Tibial artery (tissue), 4 donors: ENCODE results near the gene SNTG2.
"Not testable (repeated sequence)": the region's sequence is repeated elsewhere in the genome, so short reads cannot be mapped to it uniquely, and the experiment has no call there.

ENCODE experiments used
- DNase-seq, 2 donors: peaks; one replicate each; pipeline ENCODE4 v3.0.0-alpha.2; 2019
- H3K27ac ChIP-seq, 2 donors: fragments of 200-600 bp; sonication (generic) in 1 of 2; 1 replicate in 1 of 2; 2 replicates in 1 of 2; pipeline ENCODE4 v1.5.1; 2018 to 2019; ENCODE audit warnings: mild to moderate bottlenecking in 1 of 2
- H3K27me3 ChIP-seq, 2 donors: fragments of 200-600 bp; sonication (generic) in 1 of 2; one replicate each; pipeline versions ENCODE4 v1.5.1 to v1.6.0; 2016 to 2019
- H3K36me3 ChIP-seq, 3 donors: fragments of 200-600 bp; sonication (generic) in 2 of 3; one replicate each; pipeline ENCODE4 v1.5.1; 2016 to 2019; ENCODE audit warnings: mild to moderate bottlenecking in 2 of 3
- H3K4me1 ChIP-seq, 4 donors: fragments of 200-600 bp; sonication (generic) in 2 of 4; 1 replicate in 3 of 4; 2 replicates in 1 of 4; pipeline ENCODE4 v1.5.1; 2016 to 2019
- H3K4me3 ChIP-seq, 2 donors: fragments of 200-600 bp; sonication (generic) in 1 of 2; 1 replicate in 1 of 2; 2 replicates in 1 of 2; pipeline ENCODE4 v1.5.1; 2018 to 2019; ENCODE audit warnings: mild to moderate bottlenecking in 2 of 2
- H3K9me3 ChIP-seq, 3 donors: fragments of 200-600 bp; sonication (generic) in 1 of 3; one replicate each; pipeline ENCODE4 v1.5.1; 2016 to 2019
- CTCF ChIP-seq, 2 experiments: fragments of 200-600 bp in 1 of 2; fragments of 450-650 bp in 1 of 2; IDR thresholded peaks; one replicate each; pipeline ENCODE4 v1.5.1; 2017 to 2019; ENCODE audit warnings: antibody characterized with exemption in 2 of 2, mild to moderate bottlenecking in 1 of 2, moderate library complexity in 1 of 2
- intact Hi-C: fragments of 100-400 bp; cut with DNase I; formaldehyde crosslinking; loops from one replicate; pipeline ENCODE4 v1.15.0; 2023; ENCODE audit warnings: low total_unique reads

The SNTG2 gene

DNA sequence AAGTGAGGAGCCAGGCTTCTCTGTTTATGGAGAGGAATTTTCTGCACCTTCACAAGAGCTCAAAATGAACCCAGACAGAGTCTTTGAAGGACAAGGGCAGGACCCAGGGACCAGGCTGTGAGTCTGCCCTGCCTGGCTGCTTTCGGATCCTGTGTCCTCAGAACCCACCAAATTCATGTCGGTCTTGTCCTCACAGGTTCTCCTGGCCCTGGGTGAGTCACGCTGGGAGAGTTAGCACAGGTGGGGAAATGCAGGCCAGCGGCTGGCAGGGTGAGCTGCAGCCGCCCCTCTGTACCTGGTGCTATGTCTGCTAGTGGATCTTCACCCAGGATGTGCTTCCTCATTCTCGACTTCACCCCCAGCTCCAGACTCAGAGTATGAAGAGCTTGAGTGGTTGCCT, 426.8 kb downstream of the SNTG2 start:
- Histone ChIP-seq H3K4me1 (no peaks in the 10 kb centered on the region), H3K27me3 (peaks cover 0 to 3% of the 10 kb centered on the region in 2 donors), H3K4me3 (no peak overlapping the region), H3K36me3 (no peaks in the 10 kb centered on the region), H3K9me3 (no peaks in the 10 kb centered on the region), H3K27ac (no peak overlapping the region)
- no peak for TF ChIP-seq CTCF (IDR thresholded peaks at IDR 0.05)
- intact Hi-C loops: no loop called here
- no peak for DNase-seq

DNA sequence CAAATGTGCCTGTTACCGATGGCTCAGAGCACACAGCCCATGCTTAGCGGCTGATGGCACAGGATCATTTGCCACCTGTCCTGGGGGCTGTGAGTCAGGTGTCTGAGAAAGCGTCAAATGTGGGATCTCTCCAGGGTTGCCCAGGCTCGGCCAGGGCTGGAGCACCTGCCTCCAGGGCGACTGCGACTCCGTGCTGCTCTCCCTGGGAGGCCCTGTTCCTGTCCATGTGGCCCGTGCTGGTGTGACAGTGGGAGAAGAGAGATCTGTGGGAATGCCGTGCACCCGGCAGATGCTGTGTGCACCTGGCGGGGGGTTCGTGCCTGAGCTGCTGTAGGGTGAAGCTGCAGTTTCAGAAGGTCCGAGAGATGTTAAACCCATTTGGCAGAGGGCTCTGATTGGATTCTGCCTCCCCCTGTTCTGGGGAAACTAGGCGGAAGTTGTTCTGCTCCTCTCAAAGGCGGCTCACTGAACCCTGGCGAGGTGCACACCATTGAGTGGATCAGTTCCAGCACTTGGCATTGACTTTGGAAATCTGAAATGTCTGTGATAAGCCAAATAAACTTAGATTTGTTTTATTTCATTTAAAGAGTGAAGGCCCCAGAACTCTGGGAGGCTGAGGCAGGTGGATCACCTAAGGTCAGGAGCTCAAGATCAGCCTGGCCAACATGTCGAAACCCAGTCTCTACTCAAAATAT, 428.0 kb downstream of the SNTG2 start:
- H3K27ac ChIP-seq: no peak overlapping the region
- peaks cover 0 to 3% of the 10 kb centered on the region in 2 donors for H3K27me3 ChIP-seq
- H3K4me3 ChIP-seq: no peak overlapping the region
- H3K9me3 ChIP-seq: no peaks in the 10 kb centered on the region
- no peak for DNase-seq
- intact Hi-C loops: no loop called here
- H3K36me3 ChIP-seq: no peaks in the 10 kb centered on the region
- TF ChIP-seq CTCF (IDR thresholded peaks at IDR 0.05): no peak
- H3K4me1 ChIP-seq: no peaks in the 10 kb centered on the region

GRCh38 chr2:1381644-1382043, 431.0 kb downstream of the SNTG2 start:
- no peak for DNase-seq
- no peak for TF ChIP-seq CTCF (IDR thresholded peaks at IDR 0.05)
- no peaks in the 10 kb centered on the region for H3K9me3 ChIP-seq
- H3K4me1 ChIP-seq: no peaks in the 10 kb centered on the region
- H3K36me3 ChIP-seq: no peaks in the 10 kb centered on the region
- H3K27ac ChIP-seq: no peak overlapping the region
- H3K4me3 ChIP-seq: no peak overlapping the region
- intact Hi-C loops: no loop called here
- H3K27me3 ChIP-seq: no peaks in the 10 kb centered on the region

DNA sequence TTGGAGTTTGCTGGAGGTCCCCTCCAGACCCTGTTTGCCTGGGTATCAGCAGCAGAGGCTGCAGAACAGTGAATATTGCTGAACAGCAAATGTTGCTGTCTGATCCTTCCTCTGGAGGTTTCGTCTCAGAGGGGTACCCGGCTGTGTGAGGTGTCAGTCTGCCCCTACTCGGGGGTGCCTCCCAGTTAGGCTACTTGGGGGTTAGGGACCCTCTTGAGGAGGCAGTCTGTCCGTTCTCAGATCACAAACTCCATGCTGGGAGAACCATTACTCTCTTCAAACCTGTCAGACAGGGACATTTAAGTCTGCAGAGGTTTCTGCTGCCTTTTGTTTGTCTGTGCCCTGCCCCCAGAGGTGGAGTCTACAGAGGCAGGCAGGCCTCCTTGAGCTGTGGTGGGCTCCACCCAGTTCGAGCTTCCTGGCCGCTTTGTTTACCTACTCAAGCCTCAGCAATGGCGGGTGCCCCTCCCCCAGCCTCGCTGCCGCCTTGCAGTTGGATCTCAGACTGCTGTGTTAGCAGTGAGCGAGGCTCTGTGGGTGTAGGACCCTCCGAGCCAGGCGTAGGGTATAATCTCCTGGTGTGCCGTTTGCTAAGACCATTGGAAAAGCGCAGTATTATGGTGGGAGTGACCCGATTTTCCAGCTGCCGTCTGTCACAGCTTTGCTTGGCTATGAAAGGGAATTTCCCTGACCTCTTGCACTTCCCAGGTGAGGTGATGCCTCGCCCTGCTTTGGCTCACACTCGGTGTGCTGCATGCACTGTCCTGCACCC, 437.5 kb downstream of the SNTG2 start:
- intact Hi-C loops, H3K27me3 ChIP-seq, H3K27ac ChIP-seq, H3K36me3 ChIP-seq, H3K4me3 ChIP-seq, H3K4me1 ChIP-seq, H3K9me3 ChIP-seq, DNase-seq: not testable (repeated sequence)

- H3K4me1 ChIP-seq, H3K9me3 ChIP-seq, H3K36me3 ChIP-seq, H3K27me3 ChIP-seq, intact Hi-C loops, H3K4me3 ChIP-seq, DNase-seq, H3K27ac ChIP-seq: not testable (repeated sequence)
Measured at GRCh38 chr2:1390118-1390517, 439.5 kb downstream of the SNTG2 start.

- no peak overlapping the region for H3K27ac ChIP-seq
- H3K4me1 ChIP-seq: no peaks in the 10 kb centered on the region
- DNase-seq: no peak
- intact Hi-C loops: no loop called here
- no peak for TF ChIP-seq CTCF (IDR thresholded peaks at IDR 0.05)
- no peaks in the 10 kb centered on the region for H3K36me3 ChIP-seq
- peaks cover 0 to 4% of the 10 kb centered on the region in 2 donors for H3K27me3 ChIP-seq
- no peak overlapping the region for H3K4me3 ChIP-seq
- no peaks in the 10 kb centered on the region for H3K9me3 ChIP-seq
Measured at GRCh38 chr2:1393321-1393720, 442.7 kb downstream of the SNTG2 start.
